ENCODE data around the gene ORAI2.

GRCh38 chr7:102444961-102445673 is 11.7 kb downstream of the ORAI2 start:
- no peak for TF ChIP-seq EP300 (IDR thresholded peaks at IDR 0.05)
- TF ChIP-seq POLR2A (IDR thresholded peaks at IDR 0.05) = no peak

Measured in stomach (tissue), 4 donors.